ENCODE data around the gene PTGES. TPM values are rescaled to one million over a fixed set of nuclear protein-coding genes. Genes with fewer than 3 reads are reported as not detected.

The PTGES gene
- total and polyA plus RNA-seq, 10 of the 15 experiments (the other 5 are each of a cell fraction or from before 2014, with no cell fraction given): 0.57 TPM; not detected in 9

DNA sequence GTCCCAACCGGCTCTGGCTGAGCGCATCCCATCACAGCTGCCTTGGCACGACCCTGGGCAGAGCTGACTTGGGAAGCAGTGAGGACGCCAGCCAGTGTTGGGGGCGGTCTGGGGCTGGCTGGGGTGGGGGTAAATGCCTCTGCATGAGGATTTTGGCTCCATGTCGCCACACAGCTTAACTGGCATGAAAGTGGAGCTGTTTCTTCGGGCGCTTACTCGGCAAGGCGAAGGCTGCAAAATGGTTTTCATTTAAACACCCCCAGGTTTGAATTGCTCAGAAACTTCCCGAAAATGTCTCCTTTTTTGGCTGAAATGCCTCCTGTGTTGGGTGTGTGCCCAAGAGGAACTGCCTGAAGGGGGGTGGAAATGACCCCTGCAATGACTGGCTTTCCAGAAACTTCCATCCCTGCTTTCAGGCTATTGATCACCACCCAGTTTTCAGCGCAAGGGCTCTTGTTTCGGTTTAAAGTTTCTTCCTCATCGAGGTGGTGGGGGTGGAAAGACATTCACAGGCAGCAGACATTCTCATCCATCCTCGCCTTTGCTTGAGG, 38.3 kb downstream of the PTGES start:
- POLR2A ChIA-PET: no interaction called here
- 47% methylated on average over 15 of the region's 15 CpGs for WGBS (ENCODE audit: insufficient coverage, insufficient replicate concordance, low lambda C conversion rate, missing lambda C conversion rate)
- in situ Hi-C loops (cut with MboI) (no loop called here), intact Hi-C loops (cut with micrococcal nuclease; ENCODE audit: unreplicated experiment) (no loop called here)
- TF ChIP-seq RAD51 (IDR thresholded peaks at IDR 0.05) (no peak), SPI1 (IDR thresholded peaks at IDR 0.05; ENCODE audit: borderline replicate concordance, insufficient read depth, low read depth, low read length) (no peak), POLR2AphosphoS2 (IDR thresholded peaks at IDR 0.05; ENCODE audit: low read depth, low read length) (no peak), NBN (IDR thresholded peaks at IDR 0.05) (no peak), PAX8 (IDR thresholded peaks at IDR 0.05) (no peak)
- TF ChIP-seq, protein P1, sequence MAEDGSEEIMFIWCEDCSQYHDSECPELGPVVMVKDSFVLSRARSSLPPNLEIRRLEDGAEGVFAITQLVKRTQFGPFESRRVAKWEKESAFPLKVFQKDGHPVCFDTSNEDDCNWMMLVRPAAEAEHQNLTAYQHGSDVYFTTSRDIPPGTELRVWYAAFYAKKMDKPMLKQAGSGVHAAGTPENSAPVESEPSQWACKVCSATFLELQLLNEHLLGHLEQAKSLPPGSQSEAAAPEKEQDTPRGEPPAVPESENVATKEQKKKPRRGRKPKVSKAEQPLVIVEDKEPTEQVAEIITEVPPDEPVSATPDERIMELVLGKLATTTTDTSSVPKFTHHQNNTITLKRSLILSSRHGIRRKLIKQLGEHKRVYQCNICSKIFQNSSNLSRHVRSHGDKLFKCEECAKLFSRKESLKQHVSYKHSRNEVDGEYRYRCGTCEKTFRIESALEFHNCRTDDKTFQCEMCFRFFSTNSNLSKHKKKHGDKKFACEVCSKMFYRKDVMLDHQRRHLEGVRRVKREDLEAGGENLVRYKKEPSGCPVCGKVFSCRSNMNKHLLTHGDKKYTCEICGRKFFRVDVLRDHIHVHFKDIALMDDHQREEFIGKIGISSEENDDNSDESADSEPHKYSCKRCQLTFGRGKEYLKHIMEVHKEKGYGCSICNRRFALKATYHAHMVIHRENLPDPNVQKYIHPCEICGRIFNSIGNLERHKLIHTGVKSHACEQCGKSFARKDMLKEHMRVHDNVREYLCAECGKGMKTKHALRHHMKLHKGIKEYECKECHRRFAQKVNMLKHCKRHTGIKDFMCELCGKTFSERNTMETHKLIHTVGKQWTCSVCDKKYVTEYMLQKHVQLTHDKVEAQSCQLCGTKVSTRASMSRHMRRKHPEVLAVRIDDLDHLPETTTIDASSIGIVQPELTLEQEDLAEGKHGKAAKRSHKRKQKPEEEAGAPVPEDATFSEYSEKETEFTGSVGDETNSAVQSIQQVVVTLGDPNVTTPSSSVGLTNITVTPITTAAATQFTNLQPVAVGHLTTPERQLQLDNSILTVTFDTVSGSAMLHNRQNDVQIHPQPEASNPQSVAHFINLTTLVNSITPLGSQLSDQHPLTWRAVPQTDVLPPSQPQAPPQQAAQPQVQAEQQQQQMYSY (CRISPR knock-in tag; IDR thresholded peaks at IDR 0.05): no peak
- Histone ChIP-seq H3K4me1 (ENCODE audit: control insufficient read depth, insufficient read depth, low read length) (no peaks in the 10 kb centered on the region), H3K79me2 (ENCODE audit: control insufficient read depth, insufficient read depth, low read length) (no peaks in the 10 kb centered on the region), H3K27ac (ENCODE audit: control insufficient read depth, insufficient read depth) (no peak overlapping the region), H3K9me3 (replicated peaks; ENCODE audit: control insufficient read depth, insufficient read depth, low read length) (no peaks in the 10 kb centered on the region), H3K9ac (ENCODE audit: control insufficient read depth, insufficient read depth, low read length) (no peak overlapping the region), H4K20me1 (ENCODE audit: control insufficient read depth, insufficient read depth) (no peaks in the 10 kb centered on the region), H2AFZ (ENCODE audit: control insufficient read depth, low read depth, low read length) (no peak overlapping the region), H3K27me3 (replicated peaks in 1 of 2; ENCODE audit: control insufficient read depth in 2 of 2, insufficient read depth in 2 of 2, low read length in 1 of 2) (no peaks in the 10 kb centered on the region; a peak in 3 of 4 replicates), H3K4me2 (ENCODE audit: control insufficient read depth, insufficient read depth) (no peak overlapping the region), H3K4me3 (no peak overlapping the region), H3K36me3 (ENCODE audit: control insufficient read depth in 2 of 2, insufficient read depth in 2 of 2, low read length in 1 of 2) (no peaks in the 10 kb centered on the region)
- ATAC-seq (no peak), FAIRE-seq (no peak), DNase-seq (ENCODE audit: low read depth, low spot score) (no peak)
- CTCF ChIA-PET: interaction anchor here (0.7 to 1.4 kb wide), 4 partner anchors 13 to 392 kb away, joined by 3 to 4 read pairs (median 3); no protein-coding TSS in a partner anchor
- SMC1A ChIA-PET (ENCODE audit: uncharacterized antibody, unreplicated experiment): no interaction called here
- RAD21 ChIA-PET (ENCODE audit: unreplicated experiment): no interaction called here
- no TSS peak for BruUV-seq (replicated peaks)

Measured in GM12878 (cell line).